Liver (tissue), 9 donors: ENCODE measurements around the gene PYGO2. TPM values are rescaled to one million over a fixed set of nuclear protein-coding genes. Genes with fewer than 3 reads are reported as not detected.

ENCODE experiments used
- DNase-seq: peaks from one replicate; pipeline ENCODE4 v3.0.0-alpha.2; 2017; ENCODE audit warnings: low spot score
- H3K27ac ChIP-seq, 2 donors: one replicate each; pipeline ENCODE4 v1.7.0; 2013; ENCODE audit warnings: inconsistent platforms in 2 of 2, low read length in 2 of 2, control low read depth in 1 of 2, low read depth in 1 of 2, mild to moderate bottlenecking in 1 of 2
- H3K27me3 ChIP-seq, 4 donors: one replicate each; pipeline versions ENCODE4 v1.6.1 to v1.7.0; 2013; ENCODE audit warnings: low read length in 3 of 4, inconsistent platforms in 1 of 4, mild to moderate bottlenecking in 1 of 4, moderate library complexity in 1 of 4; ENCODE audit not compliant: control insufficient read depth in 4 of 4, insufficient read depth in 4 of 4
- H3K36me3 ChIP-seq, 4 donors: one replicate each; pipeline versions ENCODE4 v1.6.1 to v1.7.0; 2013; ENCODE audit warnings: low read length in 3 of 4, mild to moderate bottlenecking in 3 of 4, low read depth in 1 of 4, moderate library complexity in 1 of 4; ENCODE audit not compliant: control insufficient read depth in 4 of 4, insufficient read depth in 3 of 4
- H3K4me1 ChIP-seq, 4 donors: one replicate each; pipeline versions ENCODE4 v1.6.1 to v1.7.0; 2013; ENCODE audit warnings: low read length in 3 of 4, mild to moderate bottlenecking in 3 of 4, moderate library complexity in 1 of 4; ENCODE audit not compliant: control insufficient read depth in 4 of 4, insufficient read depth in 4 of 4
- H3K4me3 ChIP-seq, 3 donors: one replicate each; pipeline versions ENCODE4 v1.6.1 to v1.7.0; 2013; ENCODE audit warnings: low read length in 3 of 3, control low read depth in 1 of 3, low read depth in 1 of 3, mild to moderate bottlenecking in 1 of 3
- H3K9ac ChIP-seq, 2 donors: one replicate each; pipeline ENCODE4 v1.7.0; 2013; ENCODE audit warnings: low read length in 2 of 2, mild to moderate bottlenecking in 2 of 2, moderate library complexity in 2 of 2, control low read depth in 1 of 2, low read depth in 1 of 2
- H3K9me3 ChIP-seq, 4 donors: one replicate each; pipeline versions ENCODE4 v1.6.1 to v1.7.0; 2013; ENCODE audit warnings: low read length in 3 of 4; ENCODE audit not compliant: control insufficient read depth in 4 of 4
- EGR1 ChIP-seq, 2 donors: IDR thresholded peaks; 2 replicates each; pipeline ENCODE4 v1.6.1; 2016 to 2018; ENCODE audit warnings: antibody characterized with exemption in 2 of 2, low read depth in 2 of 2
- FOXA1 ChIP-seq: IDR thresholded peaks from 2 replicates; pipeline ENCODE4 v1.6.1; 2016; ENCODE audit warnings: antibody characterized with exemption
- FOXA2 ChIP-seq: IDR thresholded peaks from 2 replicates; pipeline ENCODE4 v1.6.1; 2016; ENCODE audit warnings: antibody characterized with exemption
- GABPA ChIP-seq, 2 donors: IDR thresholded peaks in 1 of 2; conservative IDR thresholded peaks in 1 of 2; 2 replicates each; pipeline ENCODE4 v1.6.1; 2016; ENCODE audit warnings: antibody characterized with exemption in 2 of 2, mild to moderate bottlenecking in 1 of 2, moderate library complexity in 1 of 2
- HNF4A ChIP-seq, 2 donors: conservative IDR thresholded peaks; 2 replicates each; pipeline ENCODE4 v1.6.1; 2016; ENCODE audit warnings: antibody characterized with exemption in 2 of 2, mild to moderate bottlenecking in 2 of 2
- HNF4G ChIP-seq: IDR thresholded peaks from 2 replicates; pipeline ENCODE4 v1.6.1; 2016; ENCODE audit warnings: antibody characterized with exemption
- JUND ChIP-seq, 2 donors: IDR thresholded peaks; 2 replicates each; pipeline ENCODE4 v1.6.1; 2016; ENCODE audit warnings: antibody characterized with exemption in 2 of 2
- NR2F2 ChIP-seq: IDR thresholded peaks from 2 replicates; pipeline ENCODE4 v1.6.1; 2016; ENCODE audit warnings: antibody characterized with exemption
- RAD21 ChIP-seq, 2 donors: IDR thresholded peaks; 2 replicates each; pipeline ENCODE4 v1.6.1; 2016; ENCODE audit warnings: antibody characterized with exemption in 2 of 2, mild to moderate bottlenecking in 2 of 2
- RXRA ChIP-seq, 2 donors: IDR thresholded peaks; 2 replicates each; pipeline ENCODE4 v1.6.1; 2017 to 2018; ENCODE audit warnings: antibody characterized with exemption in 2 of 2, mild to moderate bottlenecking in 1 of 2
- SP1 ChIP-seq: IDR thresholded peaks from 2 replicates; pipeline ENCODE4 v1.6.1; 2018; ENCODE audit warnings: antibody characterized with exemption, mild to moderate bottlenecking
- TAF1 ChIP-seq: conservative IDR thresholded peaks from 2 replicates; pipeline ENCODE4 v1.6.1; 2016; ENCODE audit warnings: antibody characterized with exemption, mild to moderate bottlenecking
- YY1 ChIP-seq: IDR thresholded peaks from 2 replicates; pipeline ENCODE4 v1.6.1; 2016; ENCODE audit warnings: antibody characterized with exemption, mild to moderate bottlenecking
- WGBS: extraction: QIAGEN DNeasy Blood & Tissue Kit; methylation state at CpG from one replicate; pipeline ENCODE4 v1.1.7; 2013; 5-methylcytosine and 5-hydroxymethylcytosine counted together
- polyA plus RNA-seq, 2 donors: library from polyadenylated mRNA; stranded (reverse) in 1 of 2; unstranded in 1 of 2; fragments of 200-250 nt in 1 of 2; fragments of >200 nt in 1 of 2; fragmentation: Nextera tagmentation in 1 of 2; extraction: Ambion mirVana in 1 of 2; gene quantifications; one replicate each; pipeline versions ENCODE4 v1.2.1 to v1.2.3, GENCODE V29; 2013 to 2015
- total RNA-seq, 2 donors: library from RNA; depleted of rRNA; stranded (reverse); fragments of >200 nt; gene quantifications; one replicate each; pipeline ENCODE4 v1.2.3, GENCODE V29; 2014
- TF ChIP-seq, protein P1 (sequence below): IDR thresholded peaks from 2 replicates; pipeline ENCODE4 v1.6.1; 2016; ENCODE audit warnings: antibody characterized with exemption
- TF ChIP-seq, protein P2 (sequence below): IDR thresholded peaks from 2 replicates; pipeline ENCODE4 v1.6.1; 2016; ENCODE audit warnings: antibody characterized with exemption
- TF ChIP-seq, protein P3 (sequence below): fragments of 150-350 bp; IDR thresholded peaks from 2 replicates; pipeline ENCODE4 v1.5.1; 2017; ENCODE audit warnings: improper control_type of control experiment, low read depth, low read length; ENCODE audit not compliant: missing input control
- TF ChIP-seq, protein P4 (sequence below): IDR thresholded peaks from 2 replicates; pipeline ENCODE4 v1.6.1; 2016; ENCODE audit warnings: antibody characterized with exemption
- TF ChIP-seq, protein P5 (sequence below): IDR thresholded peaks from 2 replicates; pipeline ENCODE4 v1.6.1; 2016; ENCODE audit warnings: antibody characterized with exemption, mild to moderate bottlenecking
- donor health status: healthy.
- donor health status: healthy.
- donor health status: healthy.
- donor health status: healthy.
- donor health status: healthy.

PYGO2 gene
- total and polyA plus RNA-seq, 4 donors: 5.0 to 8.2 (median 7.0) TPM

DNA sequence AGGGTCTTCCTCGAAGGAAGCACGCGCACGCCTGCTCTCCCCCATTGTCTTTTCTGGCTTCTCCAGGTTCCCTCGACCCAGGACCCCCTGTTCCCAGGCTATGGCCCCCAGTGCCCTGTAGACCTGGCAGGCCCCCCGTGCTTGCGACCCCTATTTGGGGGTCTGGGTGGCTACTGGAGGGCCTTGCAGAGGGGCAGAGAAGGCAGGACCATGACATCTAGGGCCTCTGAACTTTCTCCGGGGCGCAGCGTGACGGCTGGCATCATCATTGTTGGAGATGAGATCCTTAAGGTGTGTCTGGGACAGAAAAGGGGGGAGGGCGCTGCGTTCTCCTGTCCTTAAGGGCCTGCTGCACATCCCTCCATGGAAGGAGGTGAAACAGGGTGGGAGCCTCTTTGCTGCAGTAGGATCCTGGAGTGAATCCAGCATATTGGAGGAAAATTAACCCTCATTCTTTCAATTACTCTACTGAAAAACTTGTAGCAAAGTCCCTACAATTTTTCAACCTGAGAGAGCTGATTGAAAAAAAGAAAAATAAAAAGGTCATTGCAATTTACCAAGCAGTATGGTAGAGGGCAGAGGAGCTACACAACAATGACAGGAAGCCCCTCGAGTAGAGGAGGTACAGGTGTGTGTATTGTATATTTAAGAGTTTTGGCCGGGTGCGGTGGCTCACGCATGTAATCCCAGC lies 22.3 kb upstream of the PYGO2 start:
- H3K36me3 ChIP-seq: peaks cover 0 to 10% (median 4%) of the 10 kb centered on the region in 4 donors
- no peaks in the 10 kb centered on the region for H3K9me3 ChIP-seq
- H3K4me1 ChIP-seq: peaks cover 8 to 29% (median 23%) of the 10 kb centered on the region in 4 donors
- WGBS: 21% methylated on average over 17 of the region's 17 CpGs
- peak overlapping the region; percentile 80 to 94 for H3K9ac ChIP-seq
- H3K27ac ChIP-seq: peak overlapping the region in 1 of 2 donors; percentile 69
- no peaks in the 10 kb centered on the region for H3K27me3 ChIP-seq
- no peak for TF ChIP-seq EGR1 (IDR thresholded peaks at IDR 0.05; ENCODE audit: low read depth in 2 of 2)
- TF ChIP-seq, protein P1, sequence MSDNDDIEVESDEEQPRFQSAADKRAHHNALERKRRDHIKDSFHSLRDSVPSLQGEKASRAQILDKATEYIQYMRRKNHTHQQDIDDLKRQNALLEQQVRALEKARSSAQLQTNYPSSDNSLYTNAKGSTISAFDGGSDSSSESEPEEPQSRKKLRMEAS: no peak
- no peak for TF ChIP-seq NR2F2
- TF ChIP-seq, protein P2, sequence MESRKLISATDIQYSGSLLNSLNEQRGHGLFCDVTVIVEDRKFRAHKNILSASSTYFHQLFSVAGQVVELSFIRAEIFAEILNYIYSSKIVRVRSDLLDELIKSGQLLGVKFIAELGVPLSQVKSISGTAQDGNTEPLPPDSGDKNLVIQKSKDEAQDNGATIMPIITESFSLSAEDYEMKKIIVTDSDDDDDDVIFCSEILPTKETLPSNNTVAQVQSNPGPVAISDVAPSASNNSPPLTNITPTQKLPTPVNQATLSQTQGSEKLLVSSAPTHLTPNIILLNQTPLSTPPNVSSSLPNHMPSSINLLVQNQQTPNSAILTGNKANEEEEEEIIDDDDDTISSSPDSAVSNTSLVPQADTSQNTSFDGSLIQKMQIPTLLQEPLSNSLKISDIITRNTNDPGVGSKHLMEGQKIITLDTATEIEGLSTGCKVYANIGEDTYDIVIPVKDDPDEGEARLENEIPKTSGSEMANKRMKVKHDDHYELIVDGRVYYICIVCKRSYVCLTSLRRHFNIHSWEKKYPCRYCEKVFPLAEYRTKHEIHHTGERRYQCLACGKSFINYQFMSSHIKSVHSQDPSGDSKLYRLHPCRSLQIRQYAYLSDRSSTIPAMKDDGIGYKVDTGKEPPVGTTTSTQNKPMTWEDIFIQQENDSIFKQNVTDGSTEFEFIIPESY: no peak
- TF ChIP-seq RXRA (IDR thresholded peaks at IDR 0.05): no peak
- no peak for TF ChIP-seq HNF4A (conservative IDR thresholded peaks at IDR 0.05)
- TF ChIP-seq JUND (IDR thresholded peaks at IDR 0.05): no peak
- TF ChIP-seq FOXA1: no peak
- no peak for TF ChIP-seq SP1
- TF ChIP-seq YY1: no peak
- TF ChIP-seq, protein P3, sequence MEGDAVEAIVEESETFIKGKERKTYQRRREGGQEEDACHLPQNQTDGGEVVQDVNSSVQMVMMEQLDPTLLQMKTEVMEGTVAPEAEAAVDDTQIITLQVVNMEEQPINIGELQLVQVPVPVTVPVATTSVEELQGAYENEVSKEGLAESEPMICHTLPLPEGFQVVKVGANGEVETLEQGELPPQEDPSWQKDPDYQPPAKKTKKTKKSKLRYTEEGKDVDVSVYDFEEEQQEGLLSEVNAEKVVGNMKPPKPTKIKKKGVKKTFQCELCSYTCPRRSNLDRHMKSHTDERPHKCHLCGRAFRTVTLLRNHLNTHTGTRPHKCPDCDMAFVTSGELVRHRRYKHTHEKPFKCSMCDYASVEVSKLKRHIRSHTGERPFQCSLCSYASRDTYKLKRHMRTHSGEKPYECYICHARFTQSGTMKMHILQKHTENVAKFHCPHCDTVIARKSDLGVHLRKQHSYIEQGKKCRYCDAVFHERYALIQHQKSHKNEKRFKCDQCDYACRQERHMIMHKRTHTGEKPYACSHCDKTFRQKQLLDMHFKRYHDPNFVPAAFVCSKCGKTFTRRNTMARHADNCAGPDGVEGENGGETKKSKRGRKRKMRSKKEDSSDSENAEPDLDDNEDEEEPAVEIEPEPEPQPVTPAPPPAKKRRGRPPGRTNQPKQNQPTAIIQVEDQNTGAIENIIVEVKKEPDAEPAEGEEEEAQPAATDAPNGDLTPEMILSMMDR: no peak
- TF ChIP-seq, protein P4, sequence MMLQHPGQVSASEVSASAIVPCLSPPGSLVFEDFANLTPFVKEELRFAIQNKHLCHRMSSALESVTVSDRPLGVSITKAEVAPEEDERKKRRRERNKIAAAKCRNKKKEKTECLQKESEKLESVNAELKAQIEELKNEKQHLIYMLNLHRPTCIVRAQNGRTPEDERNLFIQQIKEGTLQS: no peak
- TF ChIP-seq TAF1: no peak
- no peak for TF ChIP-seq HNF4G
- TF ChIP-seq GABPA (IDR thresholded peaks at IDR 0.05 in 1 of 2, conservative IDR thresholded peaks at IDR 0.05 in 1 of 2): no peak
- TF ChIP-seq FOXA2: no peak
- H3K4me3 ChIP-seq: peak overlapping the region; percentile 87 to 97 (median 88)
- DNase-seq: no peak

DNA sequence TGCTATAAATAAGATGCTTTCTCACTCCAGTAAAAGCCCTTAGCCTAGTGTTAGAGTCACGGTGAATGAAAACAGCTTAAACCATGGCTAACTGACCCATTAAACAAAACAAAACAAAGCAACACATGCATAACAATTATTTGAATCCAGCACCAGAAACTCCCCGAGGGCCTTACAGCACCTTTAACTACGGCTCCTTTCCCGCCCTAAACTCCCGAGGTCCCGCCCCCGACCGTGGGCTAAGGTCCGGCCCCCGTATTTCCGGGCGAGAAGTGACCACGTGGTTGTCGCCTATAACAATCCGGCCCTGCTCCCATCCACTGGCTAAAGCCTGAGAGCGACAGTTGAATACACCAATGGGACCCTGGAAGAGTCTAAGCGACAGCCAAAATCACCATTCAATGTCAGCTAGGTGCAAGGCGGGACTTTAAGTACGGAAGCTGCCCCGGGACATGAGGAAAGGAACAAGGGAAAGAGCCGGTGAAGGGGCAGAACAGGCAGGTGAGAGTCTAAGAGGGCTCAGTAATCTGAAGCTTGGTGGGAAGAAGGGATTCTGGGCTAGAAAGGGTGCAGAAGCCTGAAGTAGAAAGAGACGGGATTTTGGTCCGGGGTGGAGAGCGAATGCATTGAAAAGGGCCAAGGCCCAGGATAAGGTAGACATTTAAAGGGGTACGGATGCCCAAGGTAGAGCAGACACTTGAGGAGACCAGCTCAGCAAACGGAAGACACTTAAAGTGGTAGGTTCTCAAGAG lies 21.5 kb upstream of the PYGO2 start, which contains the start of gene FLAD1:
Gene FLAD1 (plus strand): TSS at position 448 of the 752 bp plus-strand sequence. CDS start 351 bp downstream, outside the sequence.
- Histone ChIP-seq H3K36me3 (peaks cover 0 to 10% (median 3%) of the 10 kb centered on the region in 4 donors), H3K9me3 (no peaks in the 10 kb centered on the region), H3K4me3 (peak within 1 kb of the TSS; percentile 87 to 97 (median 88)), H3K27me3 (no peaks in the 10 kb centered on the region), H3K9ac (peak within 1 kb of the TSS; percentile 80 to 94), H3K27ac (peak within 1 kb of the TSS; percentile 23 to 69), H3K4me1 (peaks cover 3 to 29% (median 18%) of the 10 kb centered on the region in 4 donors)
- peak; percentile 92 for DNase-seq
- WGBS: 1% methylated on average over 26 of the region's 26 CpGs
- TF ChIP-seq SP1 (peak; percentile 99), TAF1 (no peak), HNF4A (conservative IDR thresholded peaks at IDR 0.05) (peak; percentile 52 to 55), RAD21 (IDR thresholded peaks at IDR 0.05) (peak; percentile 30 to 55), GABPA (IDR thresholded peaks at IDR 0.05 in 1 of 2, conservative IDR thresholded peaks at IDR 0.05 in 1 of 2) (peak; percentile 84 to 97), YY1 (peak; percentile 74), HNF4G (no peak)
- TF ChIP-seq, protein P2: peak; percentile 97
- TF ChIP-seq, protein P5, sequence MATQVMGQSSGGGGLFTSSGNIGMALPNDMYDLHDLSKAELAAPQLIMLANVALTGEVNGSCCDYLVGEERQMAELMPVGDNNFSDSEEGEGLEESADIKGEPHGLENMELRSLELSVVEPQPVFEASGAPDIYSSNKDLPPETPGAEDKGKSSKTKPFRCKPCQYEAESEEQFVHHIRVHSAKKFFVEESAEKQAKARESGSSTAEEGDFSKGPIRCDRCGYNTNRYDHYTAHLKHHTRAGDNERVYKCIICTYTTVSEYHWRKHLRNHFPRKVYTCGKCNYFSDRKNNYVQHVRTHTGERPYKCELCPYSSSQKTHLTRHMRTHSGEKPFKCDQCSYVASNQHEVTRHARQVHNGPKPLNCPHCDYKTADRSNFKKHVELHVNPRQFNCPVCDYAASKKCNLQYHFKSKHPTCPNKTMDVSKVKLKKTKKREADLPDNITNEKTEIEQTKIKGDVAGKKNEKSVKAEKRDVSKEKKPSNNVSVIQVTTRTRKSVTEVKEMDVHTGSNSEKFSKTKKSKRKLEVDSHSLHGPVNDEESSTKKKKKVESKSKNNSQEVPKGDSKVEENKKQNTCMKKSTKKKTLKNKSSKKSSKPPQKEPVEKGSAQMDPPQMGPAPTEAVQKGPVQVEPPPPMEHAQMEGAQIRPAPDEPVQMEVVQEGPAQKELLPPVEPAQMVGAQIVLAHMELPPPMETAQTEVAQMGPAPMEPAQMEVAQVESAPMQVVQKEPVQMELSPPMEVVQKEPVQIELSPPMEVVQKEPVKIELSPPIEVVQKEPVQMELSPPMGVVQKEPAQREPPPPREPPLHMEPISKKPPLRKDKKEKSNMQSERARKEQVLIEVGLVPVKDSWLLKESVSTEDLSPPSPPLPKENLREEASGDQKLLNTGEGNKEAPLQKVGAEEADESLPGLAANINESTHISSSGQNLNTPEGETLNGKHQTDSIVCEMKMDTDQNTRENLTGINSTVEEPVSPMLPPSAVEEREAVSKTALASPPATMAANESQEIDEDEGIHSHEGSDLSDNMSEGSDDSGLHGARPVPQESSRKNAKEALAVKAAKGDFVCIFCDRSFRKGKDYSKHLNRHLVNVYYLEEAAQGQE: peak; percentile 35
